GM23338 (cell line): ENCODE data around the gene TMEM135. TPM values are rescaled to one million over a fixed set of nuclear protein-coding genes. Genes with fewer than 3 reads are reported as not detected.

ENCODE experiments used
- ATAC-seq: fragments of 200-7000 bp; cut with Tn5 transposase; 3 replicates; pipeline ENCODE4 v1.9.1; 2020
- DNase-seq: peaks from one replicate; pipeline ENCODE4 v3.0.0-alpha.2; 2015; ENCODE audit warnings: low spot score
- H2AFZ ChIP-seq: fragments of 200-600 bp; sonication (generic); 2 replicates; pipeline ENCODE4 v1.8.0; 2016; ENCODE audit warnings: antibody characterized with exemption, mild to moderate bottlenecking, moderate library complexity
- H3F3A ChIP-seq: fragments of 200-600 bp; sonication (generic); replicated peaks from 2 replicates; pipeline ENCODE4 v1.8.0; 2017; ENCODE audit warnings: antibody characterized with exemption, mixed run types, low read depth
- H3K27ac ChIP-seq: fragments of 200-600 bp; sonication (generic); 2 replicates; pipeline ENCODE4 v1.6.1; 2016; ENCODE audit warnings: low read depth
- H3K27me3 ChIP-seq: fragments of 200-600 bp; sonication (generic); 2 replicates; pipeline ENCODE4 v1.8.0; 2016; ENCODE audit warnings: mild to moderate bottlenecking, mixed run types, moderate library complexity; ENCODE audit not compliant: insufficient read depth
- H3K36me3 ChIP-seq: fragments of 200-600 bp; sonication (generic); 2 replicates; pipeline ENCODE4 v1.8.0; 2016; ENCODE audit warnings: mild to moderate bottlenecking; ENCODE audit not compliant: insufficient read depth
- H3K4me1 ChIP-seq: fragments of 200-600 bp; sonication (generic); 2 replicates; pipeline ENCODE4 v1.8.0; 2016; ENCODE audit warnings: mild to moderate bottlenecking, moderate library complexity; ENCODE audit not compliant: insufficient read depth
- H3K4me2 ChIP-seq: fragments of 200-600 bp; sonication (generic); 2 replicates; pipeline ENCODE4 v1.7.1; 2017; ENCODE audit warnings: mixed run types
- H3K4me3 ChIP-seq: fragments of 200-600 bp; sonication (generic); 2 replicates; pipeline ENCODE4 v1.6.1; 2016; ENCODE audit warnings: mixed run types
- H3K79me2 ChIP-seq: fragments of 200-600 bp; sonication (generic); replicated peaks from 2 replicates; pipeline ENCODE4 v1.8.0; 2017; ENCODE audit warnings: mild to moderate bottlenecking; ENCODE audit not compliant: insufficient read depth
- H3K9me2 ChIP-seq: fragments of 200-600 bp; sonication (generic); 2 replicates; pipeline ENCODE4 v1.8.0; 2017; ENCODE audit not compliant: insufficient read depth
- H4K20me1 ChIP-seq: fragments of 200-600 bp; sonication (generic); replicated peaks from 2 replicates; pipeline ENCODE4 v1.8.0; 2017; ENCODE audit warnings: mild to moderate bottlenecking; ENCODE audit not compliant: insufficient read depth
- H3K27ac Mint-ChIP-seq: 2 replicates; pipeline ENCODE4 v1.8.0; 2020; ENCODE audit warnings: inconsistent platforms, mild to moderate bottlenecking, moderate library complexity, mixed read lengths
- H3K27me3 Mint-ChIP-seq: 3 replicates; pipeline ENCODE4 v1.8.0; 2022; ENCODE audit warnings: low read depth, mild to moderate bottlenecking, moderate library complexity, mixed read lengths, inconsistent platforms; ENCODE audit not compliant: insufficient read depth, poor library complexity
- H3K36me3 Mint-ChIP-seq: 3 replicates; pipeline ENCODE4 v1.8.0; 2021; ENCODE audit warnings: low read depth, mild to moderate bottlenecking, inconsistent platforms, moderate library complexity, mixed read lengths
- H3K4me1 Mint-ChIP-seq: 3 replicates; pipeline ENCODE4 v1.8.0; 2020; ENCODE audit warnings: mild to moderate bottlenecking, inconsistent platforms, mixed read lengths
- H3K4me3 Mint-ChIP-seq: 3 replicates; pipeline ENCODE4 v1.8.0; 2021; ENCODE audit warnings: moderate library complexity, mild to moderate bottlenecking, inconsistent platforms, mixed read lengths
- H3K9me3 Mint-ChIP-seq: 3 replicates; pipeline ENCODE4 v1.8.0; 2020; ENCODE audit warnings: moderate library complexity, mild to moderate bottlenecking, inconsistent platforms, mixed read lengths
- CREB1 ChIP-seq: fragments of 250-450 bp; sonication (Bioruptor Pico); IDR thresholded peaks from 2 replicates; pipeline ENCODE4 v1.5.0; 2020; ENCODE audit warnings: low read depth, mild to moderate bottlenecking, moderate library complexity
- EZH2 ChIP-seq: fragments of 200-600 bp; sonication (generic); IDR thresholded peaks from one replicate; pipeline ENCODE4 v1.8.0; 2017; ENCODE audit warnings: antibody characterized with exemption, mild to moderate bottlenecking, low read depth; ENCODE audit not compliant: unreplicated experiment
- NANOG ChIP-seq: IDR thresholded peaks from 2 replicates; pipeline ENCODE4 v1.6.1; 2016; ENCODE audit warnings: antibody characterized with exemption, borderline replicate concordance
- POLR2AphosphoS5 ChIP-seq: IDR thresholded peaks from 2 replicates; pipeline ENCODE4 v1.6.1; 2016; ENCODE audit warnings: antibody characterized with exemption, low read depth
- REST ChIP-seq: IDR thresholded peaks from one replicate; pipeline ENCODE4 v1.6.1; 2018; ENCODE audit warnings: antibody characterized with exemption; ENCODE audit not compliant: unreplicated experiment
- STAT1 ChIP-seq: IDR thresholded peaks from one replicate; pipeline ENCODE4 v1.6.1; 2016; ENCODE audit warnings: antibody characterized with exemption; ENCODE audit not compliant: unreplicated experiment
- ZNF331 ChIP-seq: fragments of 250-450 bp; sonication (Bioruptor Pico); IDR thresholded peaks from 2 replicates; pipeline ENCODE4 v1.5.0; 2020; ENCODE audit warnings: low read depth, mild to moderate bottlenecking, moderate library complexity
- ZNF462 ChIP-seq: fragments of 250-450 bp; sonication (Bioruptor Pico); IDR thresholded peaks from 2 replicates; pipeline ENCODE4 v1.5.0; 2020; ENCODE audit warnings: mild to moderate bottlenecking, moderate library complexity
- polyA plus RNA-seq: library from polyadenylated mRNA; unstranded; fragments of >200 nt; fragmentation: Nextera tagmentation; extraction: Ambion mirVana; gene quantifications from 2 replicates; pipeline ENCODE4 v1.2.1, GENCODE V29; 2016
- total RNA-seq: library from RNA; depleted of rRNA; stranded (reverse); fragments of >200 nt; shearing (Covaris generic); gene quantifications from 2 replicates; pipeline ENCODE4 v1.2.3, GENCODE V29; 2014
- TF ChIP-seq, protein P1 (sequence below): IDR thresholded peaks from 2 replicates; pipeline ENCODE4 v1.6.1; 2016; ENCODE audit warnings: antibody characterized with exemption
- TF ChIP-seq, protein P2 (sequence below), 2 experiments: fragments of 200-600 bp in 1 of 2; sonication (generic) in 1 of 2; conservative IDR thresholded peaks; 2 replicates each; pipeline versions ENCODE4 v1.5.1 to v1.6.1; 2016 to 2017; ENCODE audit warnings: antibody characterized with exemption in 2 of 2, low read depth in 2 of 2, mild to moderate bottlenecking in 2 of 2, moderate library complexity in 1 of 2

TMEM135 gene
- total and polyA plus RNA-seq, 2 experiments from 2014 or later = 23.4 to 49.9 TPM

GRCh38 chr11:87190071-87190470 is 152.3 kb downstream of the TMEM135 start (continued):
- TF ChIP-seq, protein P1, sequence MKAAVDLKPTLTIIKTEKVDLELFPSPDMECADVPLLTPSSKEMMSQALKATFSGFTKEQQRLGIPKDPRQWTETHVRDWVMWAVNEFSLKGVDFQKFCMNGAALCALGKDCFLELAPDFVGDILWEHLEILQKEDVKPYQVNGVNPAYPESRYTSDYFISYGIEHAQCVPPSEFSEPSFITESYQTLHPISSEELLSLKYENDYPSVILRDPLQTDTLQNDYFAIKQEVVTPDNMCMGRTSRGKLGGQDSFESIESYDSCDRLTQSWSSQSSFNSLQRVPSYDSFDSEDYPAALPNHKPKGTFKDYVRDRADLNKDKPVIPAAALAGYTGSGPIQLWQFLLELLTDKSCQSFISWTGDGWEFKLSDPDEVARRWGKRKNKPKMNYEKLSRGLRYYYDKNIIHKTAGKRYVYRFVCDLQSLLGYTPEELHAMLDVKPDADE = no peak
- no peak for TF ChIP-seq EZH2

- H3K27ac ChIP-seq = no peak overlapping the region
- no peaks in the 10 kb centered on the region for H3K79me2 ChIP-seq
- Mint-ChIP-seq H3K4me3 (no peak overlapping the region), H3K4me1 (peaks cover 6% of the 10 kb centered on the region; the same call in 2 of the 3 replicates), H3K36me3 (no peaks in the 10 kb centered on the region), H3K27ac (no peak overlapping the region), H3K9me3 (no peaks in the 10 kb centered on the region), H3K27me3 (no peaks in the 10 kb centered on the region)
- no peak overlapping the region for H3K4me2 ChIP-seq
- peaks cover 5% of the 10 kb centered on the region; the same call in 1 of the 2 replicates for H3K4me1 ChIP-seq
- H3K27me3 ChIP-seq = no peaks in the 10 kb centered on the region
- H3F3A ChIP-seq = no peaks in the 10 kb centered on the region
- no peaks in the 10 kb centered on the region for H4K20me1 ChIP-seq
- H2AFZ ChIP-seq = no peak overlapping the region
- no peaks in the 10 kb centered on the region for H3K9me2 ChIP-seq
- H3K4me3 ChIP-seq = no peak overlapping the region
- H3K36me3 ChIP-seq = no peaks in the 10 kb centered on the region
- no peak for ATAC-seq
- no peak for DNase-seq
- TF ChIP-seq, protein P1 = no peak
- TF ChIP-seq ZNF462 (CRISPR knock-in tag) (no peak), STAT1 (no peak), NANOG (no peak), POLR2AphosphoS5 (no peak), EZH2 (no peak), REST (no peak), ZNF331 (CRISPR knock-in tag) (no peak), CREB1 (CRISPR knock-in tag) (no peak)
- TF ChIP-seq, protein P2, sequence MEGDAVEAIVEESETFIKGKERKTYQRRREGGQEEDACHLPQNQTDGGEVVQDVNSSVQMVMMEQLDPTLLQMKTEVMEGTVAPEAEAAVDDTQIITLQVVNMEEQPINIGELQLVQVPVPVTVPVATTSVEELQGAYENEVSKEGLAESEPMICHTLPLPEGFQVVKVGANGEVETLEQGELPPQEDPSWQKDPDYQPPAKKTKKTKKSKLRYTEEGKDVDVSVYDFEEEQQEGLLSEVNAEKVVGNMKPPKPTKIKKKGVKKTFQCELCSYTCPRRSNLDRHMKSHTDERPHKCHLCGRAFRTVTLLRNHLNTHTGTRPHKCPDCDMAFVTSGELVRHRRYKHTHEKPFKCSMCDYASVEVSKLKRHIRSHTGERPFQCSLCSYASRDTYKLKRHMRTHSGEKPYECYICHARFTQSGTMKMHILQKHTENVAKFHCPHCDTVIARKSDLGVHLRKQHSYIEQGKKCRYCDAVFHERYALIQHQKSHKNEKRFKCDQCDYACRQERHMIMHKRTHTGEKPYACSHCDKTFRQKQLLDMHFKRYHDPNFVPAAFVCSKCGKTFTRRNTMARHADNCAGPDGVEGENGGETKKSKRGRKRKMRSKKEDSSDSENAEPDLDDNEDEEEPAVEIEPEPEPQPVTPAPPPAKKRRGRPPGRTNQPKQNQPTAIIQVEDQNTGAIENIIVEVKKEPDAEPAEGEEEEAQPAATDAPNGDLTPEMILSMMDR (conservative IDR thresholded peaks at IDR 0.05; ENCODE audit: low read depth in 2 of 2) = no peak
Observed at GRCh38 chr11:87193756-87194470, 156.2 kb downstream of the TMEM135 start.
